HepG2 (cell line): ENCODE data around the gene DGAT2L6. TPM values are rescaled to one million over a fixed set of nuclear protein-coding genes. Genes with fewer than 3 reads are reported as not detected.

ENCODE experiments used
- ATAC-seq: fragments of 200-7000 bp; cut with Tn5 transposase; 3 replicates; pipeline ENCODE4 v1.9.1; 2020; ENCODE audit warnings: mild to moderate bottlenecking, moderate library complexity
- BruUV-seq: library from RNA; stranded (reverse); fragments of 400-500 nt; replicated peaks from 2 replicates; lab custom pipeline; 2021; lab: Mats Ljungman, UMichigan
- CTCF ChIA-PET: fragments of 300-600 bp; formaldehyde crosslinking; extraction: SDS; loops from one replicate; lab custom pipeline; 2021; ENCODE audit warnings: low total read pairs, inconsistent platforms, low intra/inter-chr PET ratio; lab: Yijun Ruan, JAX
- POLR2A ChIA-PET: fragments of 350-600 bp; sonication (Branson Sonifier 250); formaldehyde crosslinking; loops from one replicate; lab custom pipeline; 2020; ENCODE audit warnings: antibody characterized with exemption, inconsistent platforms; lab: Yijun Ruan, JAX
- DNase-seq: peaks from one replicate; pipeline ENCODE4 v3.0.0-alpha.2; 2015; ENCODE audit warnings: low spot score
- FAIRE-seq: peaks from 3 replicates; lab custom pipeline; 2011; peaks lifted over from hg19 to GRCh38; lab: Jason Lieb, UNC
- H2AFZ ChIP-seq: one replicate; pipeline ENCODE4 v1.6.1; 2011; ENCODE audit warnings: low read length, inconsistent platforms
- H3K27ac ChIP-seq: fragments of 300-600 bp; 3 replicates; pipeline ENCODE4 v1.8.0; 2011; ENCODE audit warnings: mixed run types, mild to moderate bottlenecking, mixed read lengths, low read length, inconsistent platforms; ENCODE audit not compliant: insufficient read depth; ENCODE audit errors: extremely low read length
- H3K27me3 ChIP-seq, 2 experiments: fragments of 200-600 bp in 1 of 2; 2 replicates in 1 of 2; 3 replicates in 1 of 2; pipeline versions ENCODE4 v1.6.0 to v1.8.0; 2011; ENCODE audit warnings: low read length in 2 of 2, mild to moderate bottlenecking in 2 of 2, moderate library complexity in 2 of 2, inconsistent platforms in 1 of 2; ENCODE audit not compliant: insufficient read depth in 2 of 2, control insufficient read depth in 1 of 2
- H3K36me3 ChIP-seq, 2 experiments: fragments of 200-600 bp in 1 of 2; replicated peaks in 1 of 2; 2 replicates in 1 of 2; 3 replicates in 1 of 2; pipeline versions ENCODE4 v1.5.1 to v1.8.0; 2011; ENCODE audit warnings: low read length in 2 of 2, inconsistent platforms in 1 of 2; ENCODE audit not compliant: insufficient read depth in 2 of 2, control insufficient read depth in 1 of 2
- H3K4me1 ChIP-seq: 2 replicates; pipeline ENCODE4 v1.5.1; 2012; ENCODE audit warnings: low read length, inconsistent platforms; ENCODE audit not compliant: insufficient read depth
- H3K4me2 ChIP-seq: 2 replicates; pipeline ENCODE4 v1.6.0; 2011; ENCODE audit warnings: low read depth, low read length, inconsistent platforms
- H3K4me3 ChIP-seq, 3 experiments: fragments of 200-600 bp in 1 of 3; sonication (generic), shearing (Covaris generic) in 1 of 3; replicated peaks in 1 of 3; 2 replicates each; pipeline ENCODE4 v1.5.1; 2011 to 2016; ENCODE audit warnings: low read length in 3 of 3, inconsistent platforms in 2 of 3, low read depth in 2 of 3, mild to moderate bottlenecking in 2 of 3, control low read depth in 1 of 3, mixed read lengths in 1 of 3; ENCODE audit not compliant: insufficient read depth in 1 of 3
- H3K79me2 ChIP-seq: one replicate; pipeline ENCODE4 v1.6.1; 2011; ENCODE audit warnings: low read length, inconsistent platforms; ENCODE audit not compliant: insufficient read depth
- H3K9ac ChIP-seq: 2 replicates; pipeline ENCODE4 v1.6.0; 2011; ENCODE audit warnings: mild to moderate bottlenecking, low read depth, low read length, inconsistent platforms; ENCODE audit not compliant: insufficient read depth
- H3K9me3 ChIP-seq: 2 replicates; pipeline ENCODE4 v1.5.1; 2012; ENCODE audit warnings: mild to moderate bottlenecking, low read length
- H4K20me1 ChIP-seq: 2 replicates; pipeline ENCODE4 v1.6.0; 2011; ENCODE audit warnings: inconsistent platforms, mild to moderate bottlenecking, low read length, moderate library complexity; ENCODE audit not compliant: insufficient read depth
- EEA1 ChIP-seq: sonication (generic); formaldehyde crosslinking; IDR thresholded peaks from 2 replicates; pipeline ENCODE4 v1.5.1; 2020; ENCODE audit warnings: mild to moderate bottlenecking, missing genetic modification reagents, borderline replicate concordance
- LCORL ChIP-seq, 2 experiments: fragments of 450-650 bp in 1 of 2; sonication (generic) in 1 of 2; formaldehyde crosslinking in 1 of 2; IDR thresholded peaks; 2 replicates each; pipeline versions ENCODE4 v1.5.0 to v1.6.1; 2017 to 2020; ENCODE audit warnings: antibody characterized with exemption in 1 of 2, missing genetic modification reagents in 1 of 2
- RARG ChIP-seq: sonication (generic); formaldehyde crosslinking; IDR thresholded peaks from 2 replicates; pipeline ENCODE4 v1.4.0; 2020; ENCODE audit warnings: low read depth, mild to moderate bottlenecking, missing genetic modification reagents
- RBAK ChIP-seq: sonication (generic); formaldehyde crosslinking; IDR thresholded peaks from 2 replicates; pipeline ENCODE4 v1.5.1; 2020; ENCODE audit warnings: mild to moderate bottlenecking, missing genetic modification reagents
- THAP7 ChIP-seq: sonication (generic); formaldehyde crosslinking; IDR thresholded peaks from 2 replicates; pipeline ENCODE4 v1.8.1; 2023; ENCODE audit warnings: mild to moderate bottlenecking, missing genetic modification reagents
- TP53 ChIP-seq: sonication (generic); formaldehyde crosslinking; conservative IDR thresholded peaks from 2 replicates; pipeline ENCODE4 v1.4.0; 2020; ENCODE audit warnings: missing genetic modification reagents
- TSC22D2 ChIP-seq: sonication (generic); formaldehyde crosslinking; IDR thresholded peaks from 2 replicates; pipeline ENCODE4 v1.5.1; 2020; ENCODE audit warnings: missing genetic modification reagents, mild to moderate bottlenecking, borderline replicate concordance
- ZBTB39 ChIP-seq: sonication (generic); formaldehyde crosslinking; IDR thresholded peaks from 2 replicates; pipeline ENCODE4 v1.5.0; 2020; ENCODE audit warnings: missing genetic modification reagents
- ZFP1 ChIP-seq: IDR thresholded peaks from 2 replicates; pipeline ENCODE4 v1.6.1; 2016
- ZMYM2 ChIP-seq: sonication (generic); formaldehyde crosslinking; IDR thresholded peaks from 2 replicates; pipeline ENCODE4 v1.8.0; 2022; ENCODE audit warnings: mild to moderate bottlenecking, missing genetic modification reagents
- ZNF18 ChIP-seq: sonication (generic); formaldehyde crosslinking; IDR thresholded peaks from 2 replicates; pipeline ENCODE4 v1.8.0; 2022; ENCODE audit warnings: mild to moderate bottlenecking, missing genetic modification reagents; ENCODE audit not compliant: insufficient replicate concordance
- ZNF296 ChIP-seq: sonication (generic); formaldehyde crosslinking; conservative IDR thresholded peaks from 2 replicates; pipeline ENCODE4 v1.5.0; 2020; ENCODE audit warnings: mild to moderate bottlenecking, missing genetic modification reagents
- ZNF343 ChIP-seq: sonication (generic); formaldehyde crosslinking; IDR thresholded peaks from 2 replicates; pipeline ENCODE4 v1.4.0; 2020; ENCODE audit warnings: mild to moderate bottlenecking, missing genetic modification reagents
- ZNF790 ChIP-seq: sonication (generic); formaldehyde crosslinking; IDR thresholded peaks from 2 replicates; pipeline ENCODE4 v1.8.0; 2022; ENCODE audit warnings: missing genetic modification reagents, mild to moderate bottlenecking, borderline replicate concordance
- ZSCAN20 ChIP-seq: sonication (generic); formaldehyde crosslinking; IDR thresholded peaks from 2 replicates; pipeline ENCODE4 v1.4.0; 2020; ENCODE audit warnings: missing genetic modification reagents, mild to moderate bottlenecking, borderline replicate concordance
- WGBS: methylation state at CpG from one replicate; pipeline ENCODE4 v1.1.6; 2017; ENCODE audit warnings: low lambda C conversion rate; 5-methylcytosine and 5-hydroxymethylcytosine counted together
- in situ Hi-C: cut with HindIII; loops from 2 replicates; pipeline ENCODE4 v1.10.0; 2017; ENCODE audit warnings: low pct_unique_long_range_greater_than_20kb; ENCODE audit not compliant: extremely low pct_ligation_motif_present
- intact Hi-C: fragments of 100-400 bp; cut with micrococcal nuclease; formaldehyde crosslinking; loops from one replicate; pipeline ENCODE4 v1.10.0; 2022; ENCODE audit not compliant: unreplicated experiment
- polyA plus RNA-seq, 8 experiments: library from polyadenylated mRNA; depleted of rRNA in 3 of 8; stranded (reverse) in 7 of 8; unstranded in 1 of 8; fragments of >200 nt; fragmentation: Illumina TruSeq in 4 of 8; extraction: Trizol in 4 of 8; gene quantifications; 2 replicates each; pipeline versions ENCODE4 v1.2.1 to v1.2.3, GENCODE V29; 2011 to 2016; ENCODE audit warnings: low read depth in 4 of 8, missing spikeins in 1 of 8, mixed read lengths in 1 of 8; ENCODE audit not compliant: insufficient read depth in 1 of 8
- total RNA-seq, 5 experiments: library from RNA; depleted of rRNA; stranded (reverse); fragments of >200 nt; fragmentation: Illumina TruSeq; extraction: Trizol; gene quantifications; 2 replicates each; pipeline ENCODE4 v1.2.3, GENCODE V29; 2016; ENCODE audit warnings: low read depth in 1 of 5

The DGAT2L6 gene
- total and polyA plus RNA-seq, 2 of the 13 experiments (the other 11 are each of a cell fraction or from before 2014, with no cell fraction given) = not detected

GRCh38 chrX:70138622-70139021 is 38.7 kb upstream of the DGAT2L6 start:
- no peak overlapping the region for H3K9ac ChIP-seq
- peaks cover 17% of the 10 kb centered on the region for H3K79me2 ChIP-seq
- POLR2A ChIA-PET = no interaction called here
- ATAC-seq = no peak
- peaks cover 14% of the 10 kb centered on the region for H3K4me1 ChIP-seq
- DNase-seq = no peak
- 100% methylated on average over 2 of the region's 2 CpGs for WGBS
- H3K27ac ChIP-seq = no peak overlapping the region
- in situ Hi-C loops (no loop called here), intact Hi-C loops (no loop called here)
- FAIRE-seq = no peak
- no peaks in the 10 kb centered on the region for H3K36me3 ChIP-seq
- no peak overlapping the region for H3K4me2 ChIP-seq
- TF ChIP-seq ZNF790 (no peak), RBAK (CRISPR knock-in tag) (no peak)
- no peaks in the 10 kb centered on the region for H4K20me1 ChIP-seq
- H2AFZ ChIP-seq = no peak overlapping the region
- H3K9me3 ChIP-seq = no peaks in the 10 kb centered on the region
- CTCF ChIA-PET = no interaction called here
- no peak overlapping the region for H3K4me3 ChIP-seq
- H3K27me3 ChIP-seq = no peaks in the 10 kb centered on the region; a peak in 1 of 5 replicates
- BruUV-seq = no TSS peak

- in situ Hi-C loops (no loop called here), intact Hi-C loops (no loop called here)
- peaks cover 11% of the 10 kb centered on the region for H3K4me1 ChIP-seq
- no peaks in the 10 kb centered on the region for H3K36me3 ChIP-seq
- WGBS = 96% methylated on average over 3 of the region's 3 CpGs
- ATAC-seq (no peak), FAIRE-seq (no peak), DNase-seq (no peak)
- no peaks in the 10 kb centered on the region for H3K27me3 ChIP-seq
- no peak overlapping the region for H3K27ac ChIP-seq
- ChIA-PET CTCF (no interaction called here), POLR2A (no interaction called here)
- peaks cover 8% of the 10 kb centered on the region for H3K79me2 ChIP-seq
- no peak overlapping the region for H3K4me2 ChIP-seq
- no peaks in the 10 kb centered on the region for H3K9me3 ChIP-seq
- H3K4me3 ChIP-seq = no peak overlapping the region
- H4K20me1 ChIP-seq = no peaks in the 10 kb centered on the region
- no peak overlapping the region for H3K9ac ChIP-seq
- BruUV-seq = no TSS peak
- no peak overlapping the region for H2AFZ ChIP-seq
- TF ChIP-seq LCORL (IDR thresholded peaks at IDR 0.05) (no peak), LCORL (CRISPR knock-in tag; IDR thresholded peaks at IDR 0.05) (no peak), TP53 (CRISPR knock-in tag) (no peak), THAP7 (CRISPR knock-in tag) (no peak), ZNF296 (CRISPR knock-in tag) (no peak), TSC22D2 (CRISPR knock-in tag) (no peak), ZFP1 (CRISPR knock-in tag) (no peak), RARG (CRISPR knock-in tag) (no peak), ZSCAN20 (CRISPR knock-in tag) (no peak), EEA1 (CRISPR knock-in tag) (no peak), ZNF18 (CRISPR knock-in tag) (no peak), ZBTB39 (no peak), ZNF343 (CRISPR knock-in tag) (no peak), ZMYM2 (CRISPR knock-in tag) (no peak)
Measured at GRCh38 chrX:70139736-70140135, 37.5 kb upstream of the DGAT2L6 start.
